Muscle layer of duodenum (tissue), 2 donors: ENCODE results near the gene EEIG1.
A peak's percentile ranks its signal among the peaks of the same experiment; 100 is the strongest.

ENCODE experiments used
- H3K27ac ChIP-seq: one replicate; pipeline ENCODE4 v1.7.0; 2013; ENCODE audit warnings: mild to moderate bottlenecking, low read length
- H3K27me3 ChIP-seq: one replicate; pipeline ENCODE4 v1.7.0; 2013; ENCODE audit warnings: low read depth, mild to moderate bottlenecking, control low read depth, low read length
- H3K36me3 ChIP-seq, 2 donors: one replicate each; pipeline ENCODE4 v1.7.0; 2013; ENCODE audit warnings: low read length in 2 of 2, control low read depth in 1 of 2, mild to moderate bottlenecking in 1 of 2; ENCODE audit not compliant: insufficient read depth in 2 of 2, control insufficient read depth in 1 of 2
- H3K4me1 ChIP-seq, 2 donors: one replicate each; pipeline ENCODE4 v1.7.0; 2013; ENCODE audit warnings: low read length in 2 of 2, mild to moderate bottlenecking in 2 of 2, control low read depth in 1 of 2, moderate library complexity in 1 of 2; ENCODE audit not compliant: insufficient read depth in 2 of 2, control insufficient read depth in 1 of 2
- H3K4me3 ChIP-seq, 2 donors: one replicate each; pipeline ENCODE4 v1.7.0; 2013; ENCODE audit warnings: low read length in 2 of 2, low read depth in 1 of 2, mild to moderate bottlenecking in 1 of 2
- H3K9me3 ChIP-seq, 2 donors: one replicate each; pipeline ENCODE4 v1.7.0; 2013; ENCODE audit warnings: low read length in 2 of 2, control low read depth in 1 of 2, mild to moderate bottlenecking in 1 of 2; ENCODE audit not compliant: control insufficient read depth in 1 of 2
- donor health status: healthy.

The EEIG1 gene

DNA sequence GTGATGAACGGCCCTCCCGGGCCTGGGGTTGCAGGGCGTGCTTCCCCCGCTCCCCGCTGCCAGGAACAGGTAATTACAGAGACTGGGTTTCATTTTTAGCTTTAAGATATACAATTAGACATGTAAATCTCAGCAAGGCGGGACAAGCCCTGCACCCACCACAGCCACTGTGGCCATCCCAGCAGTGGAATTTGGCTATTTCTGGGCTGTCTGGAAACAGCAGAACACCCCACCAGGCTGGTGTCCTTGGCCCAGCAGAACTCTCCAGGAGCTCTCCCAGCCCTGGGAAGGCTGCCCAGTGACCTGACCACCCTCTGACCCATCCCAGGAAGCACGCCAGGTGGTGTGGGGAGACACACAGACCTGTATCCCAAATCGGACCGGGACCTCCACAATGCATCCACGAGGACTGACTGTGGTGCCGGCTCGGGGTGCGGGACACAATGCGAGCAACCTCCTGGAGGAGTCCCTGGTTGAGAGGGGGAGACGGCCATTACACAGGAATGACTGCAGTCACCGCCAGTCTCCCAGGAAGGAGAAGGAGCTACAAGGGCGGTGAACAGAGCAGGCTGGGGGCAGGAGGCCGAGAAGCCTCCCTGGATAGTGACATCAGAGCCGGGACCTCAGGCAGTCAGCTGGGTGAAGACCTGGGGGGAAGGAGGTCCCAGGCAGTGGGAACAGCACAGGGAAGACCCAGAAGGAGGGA is 17.3 kb downstream of the EEIG1 start:
- H3K4me3 ChIP-seq: peak overlapping the region in 1 of 2 donors; percentile 42
- H3K4me1 ChIP-seq: peaks cover 56 to 67% of the 10 kb centered on the region in 2 donors
- H3K27ac ChIP-seq: peak overlapping the region; percentile 97
- no peaks in the 10 kb centered on the region for H3K36me3 ChIP-seq
- H3K9me3 ChIP-seq: no peaks in the 10 kb centered on the region
- H3K27me3 ChIP-seq: no peaks in the 10 kb centered on the region

GRCh38 chr9:127963041-127963358 is 17.8 kb downstream of the EEIG1 start:
- no peaks in the 10 kb centered on the region for H3K27me3 ChIP-seq
- peak overlapping the region; percentile 97 for H3K27ac ChIP-seq
- H3K4me1 ChIP-seq: peaks cover 51 to 62% of the 10 kb centered on the region in 2 donors
- no peak overlapping the region for H3K4me3 ChIP-seq
- no peaks in the 10 kb centered on the region for H3K9me3 ChIP-seq
- H3K36me3 ChIP-seq: no peaks in the 10 kb centered on the region

- H3K4me3 ChIP-seq: no peak overlapping the region
- H3K4me1 ChIP-seq: peaks cover 46 to 56% of the 10 kb centered on the region in 2 donors
- no peaks in the 10 kb centered on the region for H3K36me3 ChIP-seq
- H3K9me3 ChIP-seq: no peaks in the 10 kb centered on the region
- no peaks in the 10 kb centered on the region for H3K27me3 ChIP-seq
- H3K27ac ChIP-seq: peak overlapping the region; percentile 97
Measured at GRCh38 chr9:127962278-127962677, 18.5 kb downstream of the EEIG1 start.

- Histone ChIP-seq H3K27ac (no peak overlapping the region), H3K9me3 (no peaks in the 10 kb centered on the region), H3K27me3 (no peaks in the 10 kb centered on the region), H3K4me3 (no peak overlapping the region), H3K4me1 (peaks cover 40 to 50% of the 10 kb centered on the region in 2 donors), H3K36me3 (no peaks in the 10 kb centered on the region)
Measured at GRCh38 chr9:127961613-127962155, 19.1 kb downstream of the EEIG1 start.

DNA sequence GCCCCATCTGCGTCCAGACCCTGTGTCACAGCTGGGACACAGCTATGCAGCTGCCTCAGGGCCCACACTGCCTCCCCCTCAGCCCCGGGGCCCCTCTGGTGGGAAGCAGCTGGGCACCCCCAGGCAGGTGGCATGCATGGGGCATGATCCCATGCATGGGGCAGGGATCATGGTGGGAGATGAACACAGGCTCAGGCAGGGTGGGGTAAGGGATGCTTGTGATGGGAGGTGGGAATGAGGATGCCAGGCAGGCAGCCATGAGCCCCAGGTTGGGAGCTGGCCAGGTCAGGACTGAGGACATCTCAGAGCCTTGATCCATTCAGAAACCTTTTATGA is 19.7 kb downstream of the EEIG1 start:
- no peaks in the 10 kb centered on the region for H3K27me3 ChIP-seq
- H3K4me1 ChIP-seq: peaks cover 36 to 44% of the 10 kb centered on the region in 2 donors
- no peaks in the 10 kb centered on the region for H3K36me3 ChIP-seq
- H3K27ac ChIP-seq: no peak overlapping the region
- H3K9me3 ChIP-seq: no peaks in the 10 kb centered on the region
- no peak overlapping the region for H3K4me3 ChIP-seq

- Histone ChIP-seq H3K4me1 (peaks cover 35 to 47% of the 10 kb centered on the region in 2 donors), H3K4me3 (no peak overlapping the region), H3K36me3 (no peaks in the 10 kb centered on the region), H3K9me3 (no peaks in the 10 kb centered on the region), H3K27me3 (no peaks in the 10 kb centered on the region), H3K27ac (peak overlapping the region; percentile 87)
Measured at GRCh38 chr9:127960410-127961154, 20.2 kb downstream of the EEIG1 start.

- Histone ChIP-seq H3K9me3 (no peaks in the 10 kb centered on the region), H3K36me3 (no peaks in the 10 kb centered on the region), H3K27me3 (no peaks in the 10 kb centered on the region), H3K4me3 (no peak overlapping the region), H3K4me1 (peaks cover 33 to 54% of the 10 kb centered on the region in 2 donors), H3K27ac (peak overlapping the region; percentile 87)
Measured at GRCh38 chr9:127959841-127960409, 20.9 kb downstream of the EEIG1 start.

GRCh38 chr9:127959398-127959797 is 21.4 kb downstream of the EEIG1 start:
- Histone ChIP-seq H3K36me3 (no peaks in the 10 kb centered on the region), H3K27ac (no peak overlapping the region), H3K27me3 (no peaks in the 10 kb centered on the region), H3K4me1 (peaks cover 35 to 57% of the 10 kb centered on the region in 2 donors), H3K4me3 (no peak overlapping the region), H3K9me3 (no peaks in the 10 kb centered on the region)

DNA sequence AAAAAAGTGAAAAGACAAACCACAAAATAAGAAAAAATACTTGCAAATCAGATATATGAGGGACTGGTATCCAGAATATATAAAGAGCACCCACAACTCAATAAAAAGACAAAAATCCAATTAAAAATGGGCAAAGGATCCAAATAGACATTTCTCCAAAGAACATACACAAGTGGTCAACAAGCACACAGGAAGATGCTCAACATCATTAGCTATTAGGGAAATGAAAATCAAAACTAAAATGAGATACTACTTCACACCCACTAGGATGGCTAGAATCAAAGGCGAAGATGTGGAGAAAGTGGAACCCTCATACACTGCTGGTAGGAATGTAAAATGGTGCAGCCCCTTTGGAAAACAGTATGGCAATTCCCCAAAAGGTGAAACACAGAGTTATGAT is 22.1 kb downstream of the EEIG1 start:
- H3K9me3 ChIP-seq: no peaks in the 10 kb centered on the region
- H3K27ac ChIP-seq: no peak overlapping the region
- H3K4me1 ChIP-seq: peaks cover 33 to 55% of the 10 kb centered on the region in 2 donors
- no peaks in the 10 kb centered on the region for H3K36me3 ChIP-seq
- H3K4me3 ChIP-seq: no peak overlapping the region
- no peaks in the 10 kb centered on the region for H3K27me3 ChIP-seq

DNA sequence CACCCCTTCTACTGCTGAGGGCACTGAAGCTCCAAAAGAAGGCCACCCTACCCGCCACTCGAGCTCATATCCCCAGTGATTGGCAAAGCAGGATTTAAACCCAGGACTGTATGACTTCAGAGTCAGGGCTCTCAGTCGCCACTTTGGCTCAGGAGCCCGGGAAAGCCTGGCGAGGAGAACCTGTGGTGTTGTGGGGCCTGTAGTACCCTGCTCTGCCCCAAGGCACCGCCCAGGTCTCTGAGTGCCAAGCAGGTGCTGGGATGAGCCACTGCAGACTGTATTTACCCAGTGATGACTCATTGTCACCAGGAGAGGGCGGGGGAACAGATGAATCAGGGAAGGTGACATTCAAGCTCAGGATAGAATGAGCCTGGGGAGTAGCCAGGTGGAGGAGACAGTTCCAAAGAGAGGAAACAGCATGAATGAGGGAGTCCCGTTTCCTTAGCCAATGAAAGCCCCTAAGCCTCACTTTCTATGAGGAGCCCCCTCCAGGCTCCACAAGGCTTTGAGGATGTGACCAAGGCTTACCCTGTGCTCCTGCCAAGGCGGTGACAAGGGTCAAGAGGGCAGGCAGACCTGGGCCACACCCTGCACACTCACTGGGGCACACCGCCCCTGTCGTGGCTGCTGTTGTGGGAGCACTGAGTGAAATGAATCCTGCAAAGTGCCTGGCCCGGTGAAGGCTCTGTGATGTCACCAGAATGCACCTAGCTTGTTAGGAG is 25.3 kb downstream of the EEIG1 start:
- peaks cover 23 to 40% of the 10 kb centered on the region in 2 donors for H3K4me1 ChIP-seq
- peak overlapping the region; percentile 83 for H3K27ac ChIP-seq
- H3K4me3 ChIP-seq: no peak overlapping the region
- no peaks in the 10 kb centered on the region for H3K9me3 ChIP-seq
- H3K27me3 ChIP-seq: no peaks in the 10 kb centered on the region
- H3K36me3 ChIP-seq: no peaks in the 10 kb centered on the region

- Histone ChIP-seq H3K27ac (peak overlapping the region; percentile 83), H3K4me3 (no peak overlapping the region), H3K27me3 (no peaks in the 10 kb centered on the region), H3K4me1 (peaks cover 17 to 38% of the 10 kb centered on the region in 2 donors), H3K36me3 (no peaks in the 10 kb centered on the region), H3K9me3 (no peaks in the 10 kb centered on the region)
Measured at GRCh38 chr9:127954831-127955293, 25.9 kb downstream of the EEIG1 start.
